Brain microvascular endothelial cell (primary cell): ENCODE results near the gene ZBTB12.

Experiments
- DNase-seq: peaks from one replicate; pipeline ENCODE4 v3.0.0-alpha.2; 2020
- H3K27ac ChIP-seq: fragments of 250-450 bp; sonication (Bioruptor Pico); 2 replicates; pipeline ENCODE4 v1.5.1; 2020; ENCODE audit warnings: mild to moderate bottlenecking, moderate library complexity
- H3K27me3 ChIP-seq: fragments of 250-450 bp; sonication (Bioruptor Pico); replicated peaks from 2 replicates; pipeline ENCODE4 v1.5.1; 2020; ENCODE audit warnings: mild to moderate bottlenecking
- H3K36me3 ChIP-seq: fragments of 250-450 bp; sonication (Bioruptor Pico); replicated peaks from 2 replicates; pipeline ENCODE4 v1.5.1; 2020; ENCODE audit warnings: mild to moderate bottlenecking
- H3K4me3 ChIP-seq: 2 replicates; pipeline ENCODE4 v1.5.1; 2011; ENCODE audit warnings: low read depth, mild to moderate bottlenecking, control low read depth, low read length, moderate library complexity
- CTCF ChIP-seq: IDR thresholded peaks from 2 replicates; pipeline ENCODE4 v1.5.1; 2011; ENCODE audit warnings: low read depth, mild to moderate bottlenecking, moderate library complexity, low read length, control low read depth, inconsistent platforms; ENCODE audit errors: missing control alignments
- in situ Hi-C: cut with HindIII; loops from 2 replicates; pipeline ENCODE4 v1.10.0; 2017; ENCODE audit warnings: low sequenced_read_pairs, low pct_ligation_motif_present

ZBTB12 gene

DNA sequence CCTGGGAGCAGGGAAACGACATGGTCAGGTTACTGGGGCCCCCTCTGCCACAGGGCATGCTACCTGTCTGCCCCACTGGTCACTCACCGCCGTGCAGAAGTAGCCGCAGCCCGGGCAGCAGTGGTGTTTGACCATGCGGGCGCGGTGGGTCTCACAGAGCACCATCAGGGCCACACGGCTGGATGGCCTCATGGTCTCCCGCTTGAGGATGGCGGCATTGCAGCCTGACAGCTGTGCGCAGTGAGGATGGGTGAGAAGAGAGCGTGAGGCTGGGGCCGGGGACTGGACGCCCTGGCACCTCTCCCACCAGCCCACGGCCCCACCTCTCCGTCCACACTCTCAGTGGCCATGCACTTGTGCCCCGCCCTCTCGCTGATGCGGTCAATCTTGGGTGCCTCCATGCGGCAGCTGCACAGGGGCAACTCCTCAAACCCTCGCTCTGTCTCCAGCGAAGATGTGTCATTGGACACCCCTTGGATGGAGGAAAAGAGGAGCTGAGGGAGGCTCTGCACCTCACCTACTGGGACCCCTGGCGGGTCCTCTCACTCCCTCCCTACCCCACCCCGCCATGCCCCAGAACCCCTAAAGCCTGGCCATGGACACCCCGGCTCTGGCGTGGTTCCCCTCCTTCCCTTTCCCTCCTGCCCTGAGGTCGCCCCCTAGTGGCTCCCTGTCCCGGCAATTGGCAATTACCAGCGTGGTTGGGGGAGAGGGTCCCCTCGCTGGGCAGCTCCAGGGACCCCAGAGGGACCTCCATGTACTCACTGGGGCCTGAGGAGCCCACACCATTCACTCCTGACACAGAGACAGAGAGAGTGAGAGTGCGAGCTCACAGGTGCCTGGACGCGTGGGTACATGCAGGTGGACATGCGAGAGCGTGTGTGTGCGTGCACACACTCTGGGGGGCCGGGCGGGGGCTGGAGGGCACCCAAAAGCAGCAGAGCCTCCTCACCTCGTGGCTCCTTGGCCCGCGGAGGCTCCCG lies 13.3 kb downstream of the ZBTB12 start:
- H3K36me3 ChIP-seq, result peaks cover 61% of the 10 kb centered on the region
- no peaks in the 10 kb centered on the region for H3K27me3 ChIP-seq
- no peak overlapping the region for H3K27ac ChIP-seq
- in situ Hi-C loops, result no loop called here
- no peak for DNase-seq
- peak; percentile 87 for TF ChIP-seq CTCF
- H3K4me3 ChIP-seq, result no peak overlapping the region

DNA sequence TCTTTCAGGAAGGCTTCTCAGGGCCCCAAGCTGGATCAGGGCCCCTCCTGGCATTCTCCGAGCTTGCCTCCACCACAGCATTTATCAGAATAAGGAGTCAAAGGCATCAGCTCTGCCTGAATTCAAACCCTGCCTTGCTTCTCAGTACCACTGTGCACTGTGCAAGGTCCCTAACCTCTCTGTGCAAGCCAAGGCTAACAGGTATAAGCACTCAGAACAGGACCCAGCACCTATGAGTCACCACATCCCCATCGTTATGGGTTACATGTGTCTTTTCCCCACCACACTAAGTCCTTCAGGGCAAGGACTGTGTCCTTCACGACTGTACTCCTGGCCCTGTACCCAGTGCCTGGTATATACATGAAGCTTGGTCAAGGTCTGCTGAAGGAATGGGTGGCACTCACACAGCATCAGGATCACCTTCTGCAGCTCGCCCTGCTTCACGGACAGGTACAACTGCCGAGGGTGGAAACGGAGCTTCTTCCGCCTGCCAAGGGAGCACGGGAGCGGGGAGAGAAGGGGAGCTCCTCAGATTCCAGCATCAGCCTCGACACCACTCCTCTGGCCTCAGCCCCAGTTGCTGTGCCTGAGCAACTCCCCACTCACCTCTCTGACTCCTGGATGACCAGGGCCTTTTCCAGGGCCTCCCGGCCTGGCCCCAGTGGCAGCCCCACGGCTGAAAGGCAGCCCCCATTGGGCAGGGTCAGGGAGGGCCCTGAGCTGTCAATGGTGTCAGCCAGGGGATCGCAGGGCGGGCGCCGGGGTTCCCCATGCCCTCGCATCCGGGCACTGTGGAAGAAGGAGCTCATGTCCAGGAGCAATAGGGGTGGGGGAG lies 14.5 kb downstream of the ZBTB12 start:
- no peak overlapping the region for H3K4me3 ChIP-seq
- peaks cover 63% of the 10 kb centered on the region for H3K36me3 ChIP-seq
- no peaks in the 10 kb centered on the region for H3K27me3 ChIP-seq
- no peak for DNase-seq
- no peak for TF ChIP-seq CTCF
- H3K27ac ChIP-seq, result no peak overlapping the region
- in situ Hi-C loops, result no loop called here

GRCh38 chr6:31886541-31886991 lies 15.3 kb downstream of the ZBTB12 start:
- Histone ChIP-seq H3K27ac (no peak overlapping the region), H3K36me3 (peaks cover 62% of the 10 kb centered on the region), H3K27me3 (no peaks in the 10 kb centered on the region), H3K4me3 (no peak overlapping the region)
- in situ Hi-C loops, result no loop called here
- no peak for TF ChIP-seq CTCF
- DNase-seq, result no peak

GRCh38 chr6:31884528-31885035 lies 17.3 kb downstream of the ZBTB12 start:
- no peak overlapping the region for H3K27ac ChIP-seq
- DNase-seq, result no peak
- in situ Hi-C loops, result no loop called here
- H3K4me3 ChIP-seq, result no peak overlapping the region
- no peak for TF ChIP-seq CTCF
- H3K27me3 ChIP-seq, result no peaks in the 10 kb centered on the region
- H3K36me3 ChIP-seq, result peaks cover 72% of the 10 kb centered on the region

GRCh38 chr6:31883676-31884075 lies 18.2 kb downstream of the ZBTB12 start:
- in situ Hi-C loops, result no loop called here
- no peak for DNase-seq
- Histone ChIP-seq H3K36me3 (peaks cover 70% of the 10 kb centered on the region), H3K27ac (no peak overlapping the region), H3K27me3 (no peaks in the 10 kb centered on the region), H3K4me3 (no peak overlapping the region)
- TF ChIP-seq CTCF, result no peak
